GM23248 (cell line): ENCODE data around the gene RAI14. TPM values are rescaled to one million over a fixed set of nuclear protein-coding genes. Genes with fewer than 3 reads are reported as not detected.
"Not testable (repeated sequence)": the region's sequence is repeated elsewhere in the genome, so short reads cannot be mapped to it uniquely, and the experiment has no call there.

ENCODE experiments used
- DNase-seq: peaks from one replicate; pipeline ENCODE4 v3.0.0-alpha.2; 2015
- H2AFZ ChIP-seq: fragments of 200-600 bp; sonication (generic); 2 replicates; pipeline ENCODE4 v1.6.1; 2016; ENCODE audit warnings: antibody characterized with exemption
- H3F3A ChIP-seq: fragments of 200-600 bp; sonication (generic); 2 replicates; pipeline ENCODE4 v1.6.1; 2016; ENCODE audit warnings: mild to moderate bottlenecking, antibody characterized with exemption, mixed run types; ENCODE audit not compliant: insufficient read depth
- H3K27ac ChIP-seq: fragments of 200-600 bp; sonication (generic); 2 replicates; pipeline ENCODE4 v1.5.1; 2016; ENCODE audit warnings: mild to moderate bottlenecking
- H3K27me3 ChIP-seq: fragments of 200-600 bp; sonication (generic); replicated peaks from 2 replicates; pipeline ENCODE4 v1.6.1; 2016; ENCODE audit warnings: mild to moderate bottlenecking; ENCODE audit not compliant: insufficient read depth
- H3K36me3 ChIP-seq: fragments of 200-600 bp; sonication (generic); 2 replicates; pipeline ENCODE4 v1.6.1; 2016; ENCODE audit warnings: low read depth, mild to moderate bottlenecking
- H3K4me1 ChIP-seq: fragments of 200-600 bp; sonication (generic); 2 replicates; pipeline ENCODE4 v1.6.1; 2016; ENCODE audit warnings: mild to moderate bottlenecking; ENCODE audit not compliant: insufficient read depth
- H3K4me2 ChIP-seq: fragments of 200-600 bp; sonication (generic); one replicate; pipeline ENCODE4 v1.6.1; 2016; ENCODE audit warnings: mild to moderate bottlenecking; ENCODE audit not compliant: unreplicated experiment
- H3K4me3 ChIP-seq: fragments of 200-600 bp; sonication (generic); 2 replicates; pipeline ENCODE4 v1.5.1; 2016; ENCODE audit warnings: mild to moderate bottlenecking
- H3K79me2 ChIP-seq: fragments of 200-600 bp; sonication (generic); 2 replicates; pipeline ENCODE4 v1.6.1; 2016; ENCODE audit warnings: mild to moderate bottlenecking; ENCODE audit not compliant: insufficient read depth
- H3K9ac ChIP-seq: fragments of 200-600 bp; sonication (generic); 2 replicates; pipeline ENCODE4 v1.6.1; 2016; ENCODE audit warnings: mild to moderate bottlenecking
- H3K9me2 ChIP-seq: fragments of 200-600 bp; sonication (generic); 2 replicates; pipeline ENCODE4 v1.6.1; 2016; ENCODE audit warnings: mixed run types, mild to moderate bottlenecking, moderate library complexity; ENCODE audit not compliant: insufficient read depth
- H3K9me3 ChIP-seq: fragments of 200-600 bp; sonication (generic); one replicate; pipeline ENCODE4 v1.6.1; 2017; ENCODE audit warnings: low read depth
- H4K20me1 ChIP-seq: fragments of 200-600 bp; sonication (generic); 2 replicates; pipeline ENCODE4 v1.6.0; 2016; ENCODE audit not compliant: insufficient read depth
- EZH2 ChIP-seq: fragments of 200-600 bp; sonication (generic); IDR thresholded peaks from 2 replicates; pipeline ENCODE4 v1.6.1; 2018; ENCODE audit warnings: antibody characterized with exemption, mild to moderate bottlenecking; ENCODE audit not compliant: insufficient read depth, poor library complexity, severe bottlenecking
- EZH2phosphoT487 ChIP-seq: fragments of 200-600 bp; sonication (generic); IDR thresholded peaks from 2 replicates; pipeline ENCODE4 v1.6.1; 2018; ENCODE audit warnings: antibody characterized with exemption, moderate library complexity, mild to moderate bottlenecking, low read depth; ENCODE audit not compliant: insufficient read depth
- WGBS, 2 experiments: methylation state at CpG; one replicate each; pipeline ENCODE4 v1.1.6; 2015 to 2017; ENCODE audit warnings: low lambda C conversion rate in 2 of 2, low coverage in 1 of 2; ENCODE audit errors: missing lambda C conversion rate in 2 of 2; 5-methylcytosine and 5-hydroxymethylcytosine counted together
- in situ Hi-C: fragments of 300-500 bp; cut with MboI; formaldehyde crosslinking; loops from 2 replicates; pipeline ENCODE4 v1.15.0; 2020
- polyA plus RNA-seq: library from polyadenylated mRNA; unstranded; fragments of >200 nt; fragmentation: Nextera tagmentation; extraction: Ambion mirVana; gene quantifications from 2 replicates; pipeline ENCODE4 v1.2.1, GENCODE V29; 2016
- total RNA-seq: library from RNA; depleted of rRNA; stranded (reverse); fragments of >200 nt; shearing (Covaris generic); gene quantifications from 2 replicates; pipeline ENCODE4 v1.2.3, GENCODE V29; 2014

The RAI14 gene
- total and polyA plus RNA-seq, 2 experiments from 2014 or later = 116 to 124 TPM

GRCh38 chr5:34719029-34719428 is 62.9 kb downstream of the RAI14 start:
- WGBS, 2 experiments = 94 to 96% methylated on average over 8 of the region's 8 CpGs
- no peak overlapping the region for H3K27ac ChIP-seq
- H3K36me3 ChIP-seq = 0 out of 2 replicates have a peak, but pooled peaks cover 2% of the 10 kb centered on the region
- in situ Hi-C loops = no loop called here
- no peak for TF ChIP-seq EZH2phosphoT487
- no peak for TF ChIP-seq EZH2
- H3K79me2 ChIP-seq = peaks cover 91% of the 10 kb centered on the region
- DNase-seq = no peak
- peaks cover 42% of the 10 kb centered on the region for H3K4me1 ChIP-seq
- H3K9ac ChIP-seq = no peak overlapping the region
- no peak overlapping the region for H3K4me3 ChIP-seq
- no peaks in the 10 kb centered on the region for H3K9me2 ChIP-seq
- no peaks in the 10 kb centered on the region for H3K9me3 ChIP-seq
- H3K27me3 ChIP-seq = no peaks in the 10 kb centered on the region
- no peaks in the 10 kb centered on the region for H4K20me1 ChIP-seq
- no peak overlapping the region for H3K4me2 ChIP-seq
- peaks cover 56% of the 10 kb centered on the region for H3F3A ChIP-seq
- H2AFZ ChIP-seq = no peak overlapping the region

- Histone ChIP-seq H3K4me1 (peaks cover 30% of the 10 kb centered on the region), H3K9me3 (no peaks in the 10 kb centered on the region), H3K27me3 (no peaks in the 10 kb centered on the region), H3K27ac (peak overlapping the region; percentile 24), H2AFZ (no peak overlapping the region), H3K4me3 (no peak overlapping the region), H3K9me2 (no peaks in the 10 kb centered on the region), H4K20me1 (no peaks in the 10 kb centered on the region), H3K79me2 (peaks cover 91% of the 10 kb centered on the region), H3K4me2 (no peak overlapping the region), H3F3A (peaks cover 45% of the 10 kb centered on the region), H3K9ac (no peak overlapping the region), H3K36me3 (0 out of 2 replicates have a peak, but pooled peaks cover 9% of the 10 kb centered on the region)
- 23 to 28% methylated on average over 3 of the region's 3 CpGs for WGBS, 2 experiments
- TF ChIP-seq EZH2 (no peak), EZH2phosphoT487 (no peak)
- in situ Hi-C loops = no loop called here
- DNase-seq = peak; percentile 65
Observed at GRCh38 chr5:34721327-34721726, 65.2 kb downstream of the RAI14 start.

- Histone ChIP-seq H3F3A (peaks cover 37% of the 10 kb centered on the region), H3K9ac (no peak overlapping the region), H3K36me3 (0 out of 2 replicates have a peak, but pooled peaks cover 9% of the 10 kb centered on the region), H4K20me1 (no peaks in the 10 kb centered on the region), H3K4me2 (no peak overlapping the region), H2AFZ (no peak overlapping the region), H3K9me2 (no peaks in the 10 kb centered on the region), H3K27ac (0 out of 2 replicates have a peak overlapping the region, but pooled peaks have one; percentile 24), H3K4me1 (peaks cover 21% of the 10 kb centered on the region), H3K27me3 (no peaks in the 10 kb centered on the region), H3K79me2 (peaks cover 93% of the 10 kb centered on the region), H3K4me3 (no peak overlapping the region), H3K9me3 (no peaks in the 10 kb centered on the region)
- in situ Hi-C loops = no loop called here
- no peak for DNase-seq
- no peak for TF ChIP-seq EZH2phosphoT487
- no peak for TF ChIP-seq EZH2
- 98 to 100% methylated on average over 2 of the region's 2 CpGs for WGBS, 2 experiments
Observed at GRCh38 chr5:34722183-34722582, 66.1 kb downstream of the RAI14 start.

- Histone ChIP-seq H3K4me3 (no peak overlapping the region), H3F3A (peaks cover 14% of the 10 kb centered on the region; the same call in 1 of the 2 replicates), H2AFZ (no peak overlapping the region), H3K36me3 (0 out of 2 replicates have a peak, but pooled peaks cover 9% of the 10 kb centered on the region), H3K9ac (no peak overlapping the region), H4K20me1 (no peaks in the 10 kb centered on the region), H3K4me1 (peaks cover 3% of the 10 kb centered on the region; the same call in 1 of the 2 replicates), H3K27ac (no peak overlapping the region), H3K27me3 (no peaks in the 10 kb centered on the region), H3K9me2 (no peaks in the 10 kb centered on the region), H3K4me2 (no peak overlapping the region), H3K79me2 (peaks cover 99% of the 10 kb centered on the region), H3K9me3 (no peaks in the 10 kb centered on the region)
- TF ChIP-seq EZH2phosphoT487 = no peak
- no peak for TF ChIP-seq EZH2
- no peak for DNase-seq
- in situ Hi-C loops = no loop called here
- WGBS, 2 experiments = 100% methylated on average over 1 of the region's 1 CpG
Observed at GRCh38 chr5:34724741-34725140, 68.6 kb downstream of the RAI14 start.

GRCh38 chr5:34727166-34727749 is 71.1 kb downstream of the RAI14 start:
- H3K9me2 ChIP-seq, H3K27me3 ChIP-seq, H3K9me3 ChIP-seq, H3K4me2 ChIP-seq, DNase-seq, H3K9ac ChIP-seq, H3K27ac ChIP-seq, in situ Hi-C loops, H2AFZ ChIP-seq, H4K20me1 ChIP-seq, H3K4me3 ChIP-seq, H3F3A ChIP-seq, H3K36me3 ChIP-seq, H3K4me1 ChIP-seq: not testable (repeated sequence)
- peaks cover 100% of the 10 kb centered on the region for H3K79me2 ChIP-seq
- 100% methylated on average over 4 of the region's 4 CpGs for WGBS, 2 experiments
